ENCODE results near the gene PITPNC1.
"Not testable (repeated sequence)": the region's sequence is repeated elsewhere in the genome, so short reads cannot be mapped to it uniquely, and the experiment has no call there.

PITPNC1 gene

DNA sequence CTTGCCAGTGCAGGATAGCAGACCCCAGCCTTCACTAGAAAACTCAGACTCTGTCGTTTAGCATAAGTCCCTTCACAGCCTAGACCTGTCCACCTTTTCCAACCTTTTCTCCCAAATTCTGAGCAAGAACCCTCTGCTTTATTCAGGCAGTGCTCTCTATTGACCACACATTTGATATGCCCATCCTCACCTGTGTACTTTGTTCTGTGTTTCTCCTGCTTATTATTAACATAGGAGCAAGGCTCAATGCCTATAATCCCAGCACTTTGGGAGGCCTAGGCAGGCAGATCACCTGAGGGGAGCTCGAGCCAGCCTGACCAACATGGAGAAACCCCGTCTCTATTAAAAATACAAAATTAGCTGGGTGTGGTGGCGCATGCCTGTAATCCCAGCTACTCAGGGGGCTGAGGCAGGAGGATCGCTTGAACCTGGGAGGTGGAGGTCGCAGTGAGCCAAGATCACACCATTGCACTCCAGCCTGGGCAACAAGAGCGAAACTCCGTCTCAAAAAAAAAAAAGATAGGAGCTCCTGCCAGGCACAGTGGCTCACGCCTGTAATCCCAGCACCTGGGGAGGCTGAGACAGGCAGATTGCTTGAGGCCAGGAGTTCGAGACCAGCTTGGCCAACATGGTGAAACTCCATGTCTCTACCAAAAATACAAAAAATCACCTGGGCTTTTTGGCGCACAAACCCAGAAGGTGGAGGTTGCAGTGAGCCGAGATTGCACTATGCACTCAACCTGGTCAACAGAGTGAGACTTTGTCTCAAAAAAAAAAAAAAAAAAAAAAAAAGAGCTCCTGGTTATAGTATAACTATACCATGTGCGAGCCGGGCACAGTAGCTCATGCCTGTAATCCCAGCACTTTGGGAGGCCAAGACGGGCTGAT is 350.3 kb downstream of the PITPNC1 start:
- DNase-seq (ENCODE audit: low read depth in 2 of 2), result not testable (repeated sequence)

GRCh38 chr17:67729903-67730302 is 352.8 kb downstream of the PITPNC1 start:
- DNase-seq (ENCODE audit: low read depth in 2 of 2), result no peak

DNA sequence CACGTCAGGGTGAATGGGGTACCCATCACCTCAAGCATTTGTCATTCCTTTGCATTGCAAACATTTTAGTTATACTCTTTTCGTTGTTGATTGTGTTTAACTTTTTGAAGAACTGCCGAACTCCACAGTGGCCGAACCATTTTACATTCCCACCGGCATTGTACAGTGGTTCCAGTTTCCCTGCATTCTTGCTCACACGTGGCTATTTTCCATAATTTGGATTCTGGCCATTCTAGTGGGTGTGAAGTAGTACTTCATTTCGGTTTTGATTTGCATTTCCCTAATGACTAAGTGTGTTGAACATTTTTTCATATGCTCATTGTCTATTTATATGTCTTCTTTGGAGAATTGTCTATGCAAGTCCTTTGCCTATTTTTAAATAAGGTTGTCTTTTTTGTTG is 353.6 kb downstream of the PITPNC1 start:
- no peak for DNase-seq (ENCODE audit: low read depth in 2 of 2)

DNA sequence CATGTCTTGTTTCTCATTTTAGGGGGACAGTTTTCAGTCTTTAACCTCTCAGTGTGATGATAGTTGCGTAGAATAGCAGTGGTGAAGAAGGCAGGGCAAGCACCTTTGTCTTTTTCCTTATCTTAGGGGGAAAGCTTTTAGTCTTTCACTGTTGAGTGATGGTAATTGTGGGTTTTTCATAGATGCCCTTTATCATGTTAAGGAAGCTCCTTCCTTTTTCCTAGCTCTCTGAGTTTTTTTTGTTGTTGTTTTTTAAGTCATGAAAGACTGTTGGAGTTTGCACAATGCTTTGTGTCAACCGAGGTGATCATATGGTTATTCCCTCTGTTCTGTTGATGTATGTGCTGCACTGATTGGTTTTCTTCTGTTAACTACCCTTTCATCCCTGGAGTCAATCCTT is 356.4 kb downstream of the PITPNC1 start:
- no peak for DNase-seq (ENCODE audit: low read depth in 2 of 2)

GRCh38 chr17:67737145-67737544 is 360.1 kb downstream of the PITPNC1 start:
- DNase-seq (ENCODE audit: low read depth in 2 of 2), result no peak

DNA sequence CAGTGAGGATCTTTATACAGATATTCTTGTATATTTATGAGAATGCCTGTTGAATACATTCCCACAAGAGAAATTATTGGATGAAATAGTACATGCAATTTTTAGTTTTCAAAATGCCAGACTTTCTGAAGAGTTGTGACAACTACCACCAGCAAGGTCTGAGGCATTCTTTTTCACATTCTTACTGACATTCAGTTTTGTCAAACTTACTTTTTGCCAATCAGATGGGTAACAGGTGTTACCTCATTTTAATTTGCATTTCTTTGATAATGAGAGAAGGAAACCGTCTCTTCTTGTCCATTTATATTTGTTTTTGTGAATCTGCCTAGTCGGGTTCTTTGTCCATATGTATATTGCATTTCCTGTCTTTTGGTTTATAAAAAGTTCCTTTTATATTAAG is 364.9 kb downstream of the PITPNC1 start:
- DNase-seq (ENCODE audit: low read depth in 2 of 2), result no peak
